ENCODE measurements around the gene ASAP2. TPM values are rescaled to one million over a fixed set of nuclear protein-coding genes. Genes with fewer than 3 reads are reported as not detected.

The ASAP2 gene
- total and polyA plus RNA-seq, 8 donors, result 21.1 to 41.8 (median 35.1) TPM

DNA sequence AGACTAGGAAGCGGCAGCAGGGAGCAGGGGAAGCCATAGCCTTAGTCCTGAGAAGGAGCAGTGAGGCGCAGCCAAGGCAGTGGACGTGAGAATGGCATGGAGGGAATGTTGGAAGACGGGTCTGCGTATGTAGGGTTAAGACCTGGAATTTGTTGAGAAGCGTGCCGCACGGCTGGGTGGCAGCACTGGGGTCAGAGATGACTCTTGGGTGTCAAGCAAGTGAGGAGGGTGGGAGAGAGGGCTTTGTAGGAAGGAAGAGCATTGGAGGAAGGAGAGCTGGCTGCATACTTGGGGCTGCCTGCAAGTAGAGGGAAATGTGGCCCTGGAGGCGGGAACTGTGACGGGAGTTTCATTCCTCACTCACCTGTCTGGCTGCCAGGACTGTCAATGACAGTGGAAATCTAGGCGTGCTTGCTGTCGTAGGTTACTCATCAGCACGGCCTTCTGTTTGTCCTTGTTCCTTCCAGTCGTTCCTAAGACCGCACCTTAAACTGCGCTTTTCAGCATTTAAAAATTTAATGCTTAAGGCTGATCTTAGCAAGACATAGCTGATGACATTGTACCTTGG, 108.8 kb downstream of the ASAP2 start:
- Histone ChIP-seq H3K36me3 (no peaks in the 10 kb centered on the region), H3K27me3 (no peaks in the 10 kb centered on the region), H3K27ac (no peak overlapping the region), H3K9me3 (no peaks in the 10 kb centered on the region), H3K4me3 (no peak overlapping the region), H3K4me1 (peaks cover 10 to 19% of the 10 kb centered on the region in 2 donors)
- intact Hi-C loops (cut with DNase I), result no loop called here
- TF ChIP-seq CTCF (IDR thresholded peaks at IDR 0.05), result no peak
- DNase-seq, result no peak
- ATAC-seq, result no peak

DNA sequence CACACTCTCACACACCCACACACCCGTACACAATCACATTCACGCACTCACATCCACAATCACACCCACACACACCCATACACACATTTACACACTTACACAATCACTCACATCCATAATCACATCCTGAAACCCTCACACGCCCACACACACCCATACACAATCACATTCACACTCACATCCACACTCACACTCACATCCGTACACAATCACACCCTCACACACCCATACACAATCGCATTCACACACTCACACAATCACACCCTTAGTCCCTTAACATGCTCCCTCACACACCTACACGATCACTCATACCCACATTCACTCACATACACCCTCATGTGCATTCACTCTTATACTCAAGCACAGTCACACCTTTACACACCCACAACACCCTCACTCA, 110.9 kb downstream of the ASAP2 start:
- Histone ChIP-seq H3K36me3 (no peaks in the 10 kb centered on the region), H3K27ac (peak overlapping the region in 1 of 2 donors; percentile 6), H3K9me3 (no peaks in the 10 kb centered on the region), H3K4me3 (no peak overlapping the region), H3K4me1 (peaks cover 0 to 7% of the 10 kb centered on the region in 2 donors), H3K27me3 (no peaks in the 10 kb centered on the region)
- no peak for TF ChIP-seq CTCF (IDR thresholded peaks at IDR 0.05)
- intact Hi-C loops (cut with DNase I), result no loop called here
- ATAC-seq (no peak), DNase-seq (no peak)

GRCh38 chr2:9318461-9319337, 112.1 kb downstream of the ASAP2 start:
- H3K27ac ChIP-seq, result peak overlapping the region in 1 of 2 donors; percentile 69
- ATAC-seq (peak; percentile 26), DNase-seq (peak in 1 of 4 donors; percentile 53)
- H3K4me3 ChIP-seq, result no peak overlapping the region
- peaks cover 0 to 4% of the 10 kb centered on the region in 2 donors for H3K36me3 ChIP-seq
- H3K9me3 ChIP-seq, result no peaks in the 10 kb centered on the region
- H3K4me1 ChIP-seq, result peaks cover 0 to 7% of the 10 kb centered on the region in 2 donors
- no peaks in the 10 kb centered on the region for H3K27me3 ChIP-seq
- intact Hi-C loops (cut with DNase I), result no loop called here
- TF ChIP-seq CTCF (IDR thresholded peaks at IDR 0.05), result no peak

DNA sequence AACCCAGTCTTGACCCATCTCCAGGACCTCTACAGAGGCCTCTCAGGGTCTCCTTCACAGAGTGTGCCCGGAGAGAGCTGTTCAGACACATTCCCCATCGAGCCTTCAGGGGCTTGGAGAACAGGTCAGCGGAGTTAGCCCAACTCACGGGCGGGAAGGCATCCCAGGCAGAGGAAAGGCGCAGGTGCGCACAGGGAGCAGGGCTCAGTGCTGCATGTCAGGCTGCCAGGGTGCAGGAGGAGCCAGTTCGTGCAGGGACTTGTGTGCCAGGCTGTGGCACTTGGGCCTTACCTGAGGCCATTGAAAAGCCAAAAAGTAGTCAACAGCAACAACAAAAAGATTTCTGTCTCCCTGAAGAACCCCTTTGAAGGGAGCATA, 112.7 kb downstream of the ASAP2 start:
- ATAC-seq (no peak), DNase-seq (no peak)
- no peak overlapping the region for H3K4me3 ChIP-seq
- peak overlapping the region in 1 of 2 donors; percentile 69 for H3K27ac ChIP-seq
- TF ChIP-seq CTCF (IDR thresholded peaks at IDR 0.05), result no peak
- peaks cover 0 to 7% of the 10 kb centered on the region in 2 donors for H3K4me1 ChIP-seq
- no peaks in the 10 kb centered on the region for H3K9me3 ChIP-seq
- H3K36me3 ChIP-seq, result peaks cover 0 to 7% of the 10 kb centered on the region in 2 donors
- H3K27me3 ChIP-seq, result no peaks in the 10 kb centered on the region
- intact Hi-C loops (cut with DNase I), result no loop called here

- intact Hi-C loops (cut with DNase I), result no loop called here
- no peak for DNase-seq
Observed at GRCh38 chr2:9322576-9322975, 116.0 kb downstream of the ASAP2 start.

More at GRCh38 chr2:9322576-9322975, 116.0 kb downstream of the ASAP2 start:
- no peaks in the 10 kb centered on the region for H3K27me3 ChIP-seq
- no peaks in the 10 kb centered on the region for H3K9me3 ChIP-seq
- peaks cover 7% of the 10 kb centered on the region in 2 donors for H3K4me1 ChIP-seq
- H3K27ac ChIP-seq, result no peak overlapping the region
- ATAC-seq, result no peak
- H3K36me3 ChIP-seq, result peaks cover 0 to 7% of the 10 kb centered on the region in 2 donors
- no peak for TF ChIP-seq CTCF (IDR thresholded peaks at IDR 0.05)
- H3K4me3 ChIP-seq, result no peak overlapping the region

Data from left lung (tissue), 10 donors.